Raji (cell line): ENCODE measurements around the gene EIF6.

ENCODE experiments used
- POLR2A ChIP-seq: IDR thresholded peaks from 2 replicates; pipeline ENCODE4 v1.6.1; 2011; ENCODE audit warnings: low read depth, low read length, control low read depth; ENCODE audit not compliant: insufficient read depth

Gene EIF6

DNA sequence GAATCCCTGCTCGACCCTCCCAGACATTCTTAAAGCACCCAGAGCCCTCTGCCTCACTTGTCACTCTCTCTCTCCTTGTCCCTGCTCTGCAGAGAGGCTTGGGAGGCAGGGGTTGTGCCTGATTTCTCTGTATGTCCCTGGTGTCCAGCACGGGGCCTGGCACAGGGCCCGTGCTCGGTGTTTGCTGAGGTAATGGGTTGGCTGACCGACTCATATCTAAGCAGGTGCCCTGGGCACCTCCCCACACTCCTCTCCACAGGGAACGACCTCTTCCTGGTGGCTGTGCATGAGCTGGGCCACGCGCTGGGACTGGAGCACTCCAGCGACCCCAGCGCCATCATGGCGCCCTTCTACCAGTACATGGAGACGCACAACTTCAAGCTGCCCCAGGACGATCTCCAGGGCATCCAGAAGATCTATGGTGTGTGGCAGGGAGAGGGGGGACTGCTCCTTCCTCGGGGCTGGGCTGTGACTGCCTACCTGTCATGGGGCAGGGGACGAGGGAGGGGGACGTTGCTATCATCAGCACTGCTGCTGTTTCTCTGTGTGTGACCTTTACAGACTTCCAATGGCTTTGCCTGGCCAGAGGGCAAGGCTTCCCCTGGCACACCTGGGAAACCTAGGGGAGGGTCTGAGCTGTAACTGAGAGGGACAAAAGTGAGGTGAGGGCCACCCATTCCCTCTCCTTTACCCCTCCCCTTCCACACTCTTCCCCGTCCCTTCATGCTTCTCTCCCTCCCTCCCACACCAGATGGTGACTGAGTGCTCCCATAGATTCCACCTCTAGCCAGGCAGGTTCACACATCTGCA is 20.8 kb downstream of the EIF6 start:
- no peak for TF ChIP-seq POLR2A

GRCh38 chr20:35260426-35260825 is 24.1 kb downstream of the EIF6 start:
- no peak for TF ChIP-seq POLR2A

DNA sequence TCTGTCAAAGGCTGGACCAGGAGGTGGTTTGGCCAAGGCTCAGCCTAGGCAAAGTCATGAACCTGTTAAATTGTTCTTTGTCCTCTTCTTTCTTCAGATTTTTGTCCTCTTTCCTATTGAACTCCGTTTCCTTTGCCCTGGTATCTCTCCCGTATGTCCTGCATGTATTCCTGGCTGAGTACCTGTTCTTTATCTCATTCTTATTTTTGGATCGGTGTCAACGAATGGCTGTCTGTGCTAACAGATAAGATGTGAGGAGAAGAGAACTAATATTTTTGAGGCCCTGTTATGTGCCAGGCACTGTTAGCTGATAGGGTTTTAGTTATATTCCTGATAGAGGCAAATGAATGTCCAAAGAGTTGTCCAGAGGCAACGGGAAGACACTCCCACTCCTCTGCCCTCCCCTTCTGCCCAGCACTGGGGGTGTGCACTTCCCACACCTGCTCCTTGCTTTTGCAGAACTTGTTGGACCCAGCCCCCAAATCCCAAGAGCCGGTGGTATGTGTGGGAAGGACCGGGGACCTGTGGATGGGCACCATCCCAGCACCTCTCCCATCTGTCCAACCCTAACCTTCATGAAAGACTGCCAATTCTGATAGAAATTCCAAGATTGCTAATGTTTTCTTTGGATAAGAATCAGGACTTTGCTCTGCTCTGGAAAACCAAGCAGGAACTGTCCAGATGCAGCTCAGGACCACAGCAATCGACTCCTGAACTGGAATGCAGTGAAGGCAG is 27.2 kb downstream of the EIF6 start:
- TF ChIP-seq POLR2A, result no peak

DNA sequence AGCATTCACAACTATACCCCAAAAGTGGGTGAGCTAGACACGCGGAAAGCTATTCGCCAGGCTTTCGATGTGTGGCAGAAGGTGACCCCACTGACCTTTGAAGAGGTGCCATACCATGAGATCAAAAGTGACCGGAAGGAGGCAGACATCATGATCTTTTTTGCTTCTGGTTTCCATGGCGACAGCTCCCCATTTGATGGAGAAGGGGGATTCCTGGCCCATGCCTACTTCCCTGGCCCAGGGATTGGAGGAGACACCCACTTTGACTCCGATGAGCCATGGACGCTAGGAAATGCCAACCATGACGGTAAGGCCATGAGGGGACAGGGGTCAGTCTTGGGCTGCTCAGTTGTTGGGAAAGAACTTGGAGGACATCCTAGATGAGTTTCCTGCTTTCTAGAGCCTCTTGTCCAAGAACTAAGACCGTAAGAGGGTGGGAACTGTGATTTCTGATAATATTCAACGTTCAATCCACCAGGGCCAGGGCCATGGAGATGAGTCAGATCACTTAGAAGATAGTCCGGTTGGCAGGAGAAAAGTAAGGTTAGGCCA is 30.0 kb downstream of the EIF6 start:
- TF ChIP-seq POLR2A, result no peak

GRCh38 chr20:35253010-35253409 is 31.6 kb downstream of the EIF6 start:
- no peak for TF ChIP-seq POLR2A

DNA sequence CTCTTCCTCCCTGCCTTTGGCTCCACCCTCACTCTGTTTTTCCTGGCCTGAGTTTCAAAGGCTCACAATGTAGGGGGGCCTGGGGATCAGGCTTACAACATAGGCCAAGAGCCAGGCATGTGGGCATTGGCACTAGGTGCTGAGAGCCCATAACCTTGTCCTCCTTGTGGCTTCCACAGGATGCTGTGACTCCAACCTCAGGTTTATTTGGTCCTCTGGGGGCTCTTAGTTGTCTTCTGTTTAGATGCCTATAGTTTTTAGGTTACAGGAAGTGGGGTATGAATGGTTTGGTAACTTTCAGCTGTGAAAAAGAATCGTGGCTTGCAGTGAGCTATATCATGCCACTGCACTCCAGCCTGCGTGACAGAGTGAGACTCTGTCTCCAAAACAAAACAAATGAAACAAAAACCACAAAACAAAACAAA is 32.5 kb downstream of the EIF6 start:
- TF ChIP-seq POLR2A, result no peak

- no peak for TF ChIP-seq POLR2A
Observed at GRCh38 chr20:35251613-35251940, 33.0 kb downstream of the EIF6 start.

GRCh38 chr20:35248641-35249475 is 35.7 kb downstream of the EIF6 start:
- TF ChIP-seq POLR2A, result no peak

- no peak for TF ChIP-seq POLR2A
Observed at GRCh38 chr20:35246723-35247122, 37.8 kb downstream of the EIF6 start.

GRCh38 chr20:35243986-35244385 is 40.6 kb downstream of the EIF6 start:
- TF ChIP-seq POLR2A, result no peak

DNA sequence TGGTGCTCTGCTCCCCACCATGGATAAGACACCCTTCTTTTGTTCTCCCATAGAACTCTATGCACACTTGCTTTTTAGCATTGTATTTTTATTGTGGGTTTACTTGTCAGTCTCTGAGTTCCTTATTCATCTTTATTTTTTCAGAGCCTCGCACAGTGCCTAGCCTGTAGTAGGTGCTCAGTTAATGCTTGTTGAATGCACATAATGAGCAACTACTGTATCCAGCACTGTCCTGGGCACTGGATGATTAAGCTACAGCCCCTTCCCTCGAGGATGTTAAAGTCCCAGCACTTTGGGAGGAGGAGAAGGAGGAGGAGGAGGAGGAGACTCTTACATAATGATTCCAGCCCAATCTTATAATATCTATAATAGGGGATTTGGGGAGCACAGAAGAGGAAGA is 41.3 kb downstream of the EIF6 start:
- TF ChIP-seq POLR2A, result no peak

DNA sequence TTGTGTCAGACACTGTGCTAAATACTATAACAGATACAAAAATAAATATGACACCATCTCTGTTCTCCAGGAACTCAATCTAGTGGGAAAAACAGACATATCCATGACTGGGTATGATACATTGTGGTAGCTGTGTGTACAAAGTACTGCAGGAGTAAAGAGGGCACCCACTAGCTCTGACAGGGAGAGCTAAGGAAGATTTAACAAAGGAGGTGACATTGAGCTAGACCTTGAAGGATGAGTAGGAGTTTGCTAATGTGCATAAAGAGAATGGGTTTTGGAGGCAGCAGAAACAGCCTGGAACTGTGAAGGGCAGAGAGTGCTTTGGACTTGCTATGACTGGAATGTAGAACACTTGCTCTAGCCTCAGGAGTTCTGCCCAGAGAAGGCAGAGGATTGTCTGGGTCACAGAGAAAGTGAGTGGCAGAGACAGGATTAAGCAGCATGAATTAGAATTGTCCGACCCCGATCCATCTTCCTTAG is 43.7 kb downstream of the EIF6 start:
- TF ChIP-seq POLR2A, result no peak

DNA sequence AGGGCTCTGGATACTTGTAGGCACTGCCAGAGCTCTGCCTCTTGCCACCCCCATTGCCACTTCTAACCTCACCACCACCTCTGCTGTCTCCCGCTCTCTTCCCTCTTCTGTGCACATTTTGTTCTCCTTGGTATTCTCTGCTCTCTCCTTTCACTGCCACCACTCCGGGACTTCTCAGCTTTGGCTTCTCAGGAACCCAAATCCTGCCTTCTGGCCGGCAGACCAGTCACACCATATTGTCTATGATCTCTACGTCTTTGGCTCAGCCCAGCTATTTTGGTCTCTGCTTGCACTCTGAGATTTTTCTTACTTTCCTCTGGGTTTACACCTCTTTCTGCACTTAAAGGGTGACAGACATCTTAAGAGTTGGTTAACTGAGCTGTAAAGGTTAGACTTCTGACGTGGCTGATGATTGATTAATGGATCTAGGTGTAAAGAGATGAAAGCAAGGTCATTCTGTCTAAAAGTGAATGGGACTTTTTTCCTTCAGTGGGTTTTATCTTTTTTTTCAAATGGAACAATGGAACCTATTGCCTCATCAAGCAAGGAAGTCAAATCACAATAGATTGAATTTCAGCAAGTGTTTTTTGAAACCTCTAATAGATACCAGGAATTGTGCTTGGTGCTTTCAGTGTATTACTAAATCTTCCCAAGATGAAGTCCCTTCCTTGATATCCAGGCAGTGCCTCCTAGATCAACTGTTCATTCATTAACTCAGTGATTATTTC is 44.3 kb downstream of the EIF6 start:
- no peak for TF ChIP-seq POLR2A

GRCh38 chr20:35238735-35239134 is 45.8 kb downstream of the EIF6 start:
- TF ChIP-seq POLR2A, result no peak
